Amniotic epithelial cell (primary cell): ENCODE data around the gene NBR1.
"Not testable (repeated sequence)": the region's sequence is repeated elsewhere in the genome, so short reads cannot be mapped to it uniquely, and the experiment has no call there.

Experiments used
- DNase-seq: peaks from one replicate; pipeline ENCODE4 v3.0.0-alpha.2; 2010; ENCODE audit warnings: low read depth

The NBR1 gene

GRCh38 chr17:43246456-43246855, 75.4 kb downstream of the NBR1 start:
- not testable (repeated sequence) for DNase-seq
